HG03280 (cell line): ENCODE data around the gene TSHZ3.

Source experiments
- ATAC-seq: cut with Tn5 transposase; IDR thresholded peaks from one replicate; pipeline ENCODE4 v1.9.1; 2021; ENCODE audit warnings: mild to moderate bottlenecking, moderate library complexity; ENCODE audit not compliant: unreplicated experiment

TSHZ3 gene

GRCh38 chr19:31339411-31339810, 9.8 kb downstream of the TSHZ3 start:
- ATAC-seq = no peak

- no peak for ATAC-seq
Observed at GRCh38 chr19:31338069-31338776, 11.0 kb downstream of the TSHZ3 start.

GRCh38 chr19:31337008-31337914, 12.0 kb downstream of the TSHZ3 start:
- no peak for ATAC-seq

DNA sequence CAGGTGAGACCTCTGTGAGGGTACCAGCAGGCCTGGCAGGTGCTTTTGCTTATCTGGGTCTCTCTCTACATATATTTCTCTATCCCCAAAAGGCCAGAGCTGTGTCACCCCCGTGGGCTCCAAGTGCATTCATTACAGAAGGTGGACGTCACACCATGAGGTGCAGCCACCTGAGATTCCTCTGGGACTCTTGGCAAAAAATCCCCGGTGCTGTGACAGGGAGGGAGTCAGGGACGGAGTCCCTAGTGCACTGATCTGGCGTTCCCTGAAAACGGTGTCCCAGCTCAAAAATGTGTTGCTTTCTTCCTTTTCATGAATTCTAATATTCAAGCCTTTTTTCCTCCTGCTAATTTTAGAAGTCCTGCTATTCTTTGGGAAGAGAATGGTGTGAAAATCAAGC, 13.5 kb downstream of the TSHZ3 start:
- ATAC-seq = no peak

DNA sequence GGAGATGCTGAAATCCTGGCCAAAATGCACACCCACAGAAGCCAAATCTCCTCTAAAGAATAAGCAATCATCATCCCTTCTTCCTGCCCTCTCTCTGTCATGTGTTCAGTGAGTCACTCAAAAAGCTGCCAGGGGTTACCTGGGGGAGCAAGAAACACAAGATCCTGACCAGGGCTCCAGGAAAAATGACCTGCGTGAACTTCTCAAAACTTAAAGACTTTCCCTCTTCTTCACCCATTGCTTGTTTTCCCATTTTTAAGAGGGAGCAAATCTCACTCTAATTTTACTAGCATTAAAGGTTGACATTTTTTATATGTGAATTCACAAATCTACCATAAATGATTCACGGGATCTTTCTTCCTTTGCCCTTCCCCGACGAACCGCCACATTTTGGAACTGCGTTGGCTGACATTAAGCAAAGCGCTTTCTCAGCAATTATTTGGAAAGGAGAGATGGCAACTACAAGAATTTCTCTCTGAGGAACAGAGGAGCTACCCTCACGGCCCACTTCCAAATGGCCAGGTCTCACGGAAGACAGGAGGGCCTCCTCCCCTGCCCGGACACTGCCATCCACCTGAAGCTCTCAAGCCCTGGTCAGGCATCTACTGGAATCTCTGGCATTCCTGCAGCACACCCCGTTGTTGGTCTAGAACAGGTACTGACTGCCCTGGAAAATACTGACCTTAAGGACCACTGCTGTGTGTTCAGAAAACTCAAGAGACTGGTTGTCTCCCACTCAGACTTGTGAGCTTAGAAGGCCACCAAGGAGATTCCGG, 14.2 kb downstream of the TSHZ3 start:
- no peak for ATAC-seq

DNA sequence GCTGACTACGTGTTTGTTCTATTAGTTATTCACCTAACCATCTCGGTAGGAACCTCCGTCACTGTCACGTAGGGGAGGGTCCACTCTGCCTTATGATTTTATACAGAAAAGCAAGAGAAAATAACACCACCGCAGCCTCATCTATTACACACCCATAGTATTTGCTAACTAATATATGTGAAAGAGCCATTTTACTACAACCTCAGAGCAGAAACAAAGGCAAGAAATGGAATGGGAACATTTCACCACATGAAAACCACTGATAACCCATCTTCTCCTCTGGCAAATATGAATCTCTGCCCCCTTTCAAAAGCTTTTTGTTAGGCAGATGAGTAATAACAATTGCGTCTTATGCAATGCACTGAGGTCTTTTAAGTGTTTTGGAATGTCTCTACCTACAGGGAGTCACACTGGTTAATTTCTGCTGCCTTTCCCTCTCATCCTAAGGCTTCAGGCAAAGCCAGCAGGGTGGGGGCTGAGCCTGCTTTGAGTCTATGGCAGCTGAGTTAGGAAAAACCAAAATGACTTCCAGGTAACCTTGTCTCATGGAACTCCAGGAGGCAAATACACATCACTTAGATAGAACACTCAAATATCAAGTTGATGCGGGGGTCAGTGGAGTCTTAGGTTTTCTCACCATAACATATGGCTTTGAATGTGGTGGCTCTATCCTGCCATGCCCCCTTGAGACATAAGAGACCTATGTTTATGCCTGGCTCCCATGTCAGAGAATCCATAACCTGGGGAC, 15.0 kb downstream of the TSHZ3 start:
- no peak for ATAC-seq

DNA sequence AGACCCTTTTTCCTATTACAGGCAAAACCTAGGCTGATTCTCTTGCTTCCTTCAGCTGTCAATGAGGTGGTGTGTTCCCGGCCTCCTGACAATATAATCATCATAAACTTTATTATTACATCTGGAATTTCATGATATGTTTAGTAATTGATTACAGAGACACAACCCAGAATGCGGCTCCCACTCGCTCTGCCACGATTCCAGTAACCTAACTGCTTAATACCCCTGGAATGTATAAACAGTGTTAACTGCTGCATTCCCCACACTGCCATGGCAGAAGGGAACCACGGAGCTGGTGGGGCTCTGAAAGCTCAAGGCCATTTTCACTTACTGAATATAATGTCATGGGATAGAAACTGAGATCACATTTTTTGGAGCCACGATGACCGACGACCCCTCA, 17.1 kb downstream of the TSHZ3 start:
- ATAC-seq = no peak

DNA sequence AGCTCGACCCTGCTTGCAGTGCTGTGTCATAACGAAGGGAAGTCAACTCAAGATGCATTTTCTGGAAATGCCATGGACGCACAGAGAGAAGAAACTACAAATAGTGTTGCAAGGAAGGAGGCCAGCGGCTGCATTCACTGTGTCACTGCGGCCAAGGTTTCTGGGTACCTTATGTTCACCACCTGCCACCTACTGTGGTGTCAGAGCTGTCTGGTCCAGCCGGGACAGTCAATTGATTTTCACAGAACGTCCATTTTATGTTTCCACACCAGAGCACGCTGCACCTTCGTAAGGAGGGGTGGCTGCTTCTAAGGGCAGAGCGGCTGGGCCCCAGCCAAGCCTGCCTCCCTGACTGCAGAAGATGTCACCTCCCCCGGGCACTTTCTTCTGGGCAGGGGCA, 17.7 kb downstream of the TSHZ3 start:
- no peak for ATAC-seq

- no peak for ATAC-seq
Observed at GRCh38 chr19:31330761-31331160, 18.5 kb downstream of the TSHZ3 start.

GRCh38 chr19:31330237-31330636, 19.0 kb downstream of the TSHZ3 start:
- no peak for ATAC-seq

DNA sequence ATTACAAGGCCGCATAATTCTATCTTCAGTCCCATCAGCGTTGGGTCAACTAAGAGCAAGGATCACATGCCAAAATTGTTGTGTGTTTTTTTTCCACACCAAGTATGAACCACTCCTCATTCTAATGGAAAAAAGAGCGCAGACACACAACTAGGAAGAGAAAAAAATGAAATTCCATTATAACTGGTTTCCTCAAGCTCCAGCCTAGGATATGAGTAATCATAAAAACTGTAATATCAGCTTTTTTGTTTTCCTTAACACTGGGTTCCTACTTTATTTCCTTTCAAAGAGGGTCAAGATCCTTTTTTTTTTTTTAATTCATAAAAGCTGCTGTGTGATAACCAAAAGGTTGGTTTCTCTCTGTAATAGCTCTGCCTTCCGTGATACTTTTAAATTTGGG, 19.4 kb downstream of the TSHZ3 start:
- ATAC-seq = no peak

GRCh38 chr19:31328238-31328637, 21.0 kb downstream of the TSHZ3 start:
- ATAC-seq = no peak

GRCh38 chr19:31326329-31327028, 22.8 kb downstream of the TSHZ3 start:
- ATAC-seq = no peak

DNA sequence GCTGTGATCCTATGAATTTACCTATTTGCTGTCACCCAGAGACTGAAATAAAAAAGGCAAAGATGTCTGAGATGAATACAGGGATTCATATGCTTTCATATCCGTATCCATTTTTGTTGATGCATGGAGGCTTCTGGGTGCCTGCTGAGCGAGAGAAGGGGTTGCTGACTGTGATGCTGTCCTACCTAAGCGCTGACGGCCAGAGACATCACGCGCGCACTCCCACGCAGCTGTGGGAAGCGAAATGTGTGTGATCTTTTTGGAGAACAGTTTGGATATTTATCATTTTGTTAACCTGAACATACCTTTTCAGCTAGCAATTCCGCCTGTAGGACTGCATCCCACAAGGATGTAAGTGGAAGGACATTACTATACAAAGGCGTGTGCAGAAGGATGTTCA, 23.9 kb downstream of the TSHZ3 start:
- no peak for ATAC-seq

GRCh38 chr19:31319465-31319864, 29.8 kb downstream of the TSHZ3 start:
- no peak for ATAC-seq

DNA sequence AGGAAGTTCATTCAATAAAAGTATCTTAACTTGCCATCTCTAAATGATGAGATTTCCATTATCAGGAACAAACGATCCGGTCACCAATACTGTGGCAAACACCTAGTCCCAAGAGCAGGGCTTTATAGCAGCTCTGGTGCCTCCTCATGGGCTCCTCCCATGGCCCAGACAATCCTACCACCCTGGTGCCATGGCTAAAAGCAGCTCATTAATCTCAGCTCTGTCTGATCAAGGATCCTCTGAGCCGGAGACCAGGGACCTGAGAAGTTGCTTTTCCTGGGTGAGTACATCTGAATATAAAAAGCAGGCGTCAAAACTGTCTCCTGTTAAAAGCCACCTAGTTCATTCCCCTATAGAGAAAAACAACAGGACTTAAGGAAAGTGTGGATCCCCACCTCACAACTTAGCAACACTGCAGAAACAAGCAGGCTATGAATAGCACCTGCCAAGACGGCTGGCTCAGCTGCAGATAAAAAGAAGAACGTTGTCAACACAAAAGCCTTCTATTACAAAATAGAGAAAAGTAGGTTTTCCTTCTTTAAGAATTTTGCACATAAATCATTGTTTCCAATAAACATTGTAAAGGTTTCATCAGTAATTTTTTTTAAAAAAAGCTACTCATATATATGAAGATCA, 30.3 kb downstream of the TSHZ3 start:
- ATAC-seq = no peak

DNA sequence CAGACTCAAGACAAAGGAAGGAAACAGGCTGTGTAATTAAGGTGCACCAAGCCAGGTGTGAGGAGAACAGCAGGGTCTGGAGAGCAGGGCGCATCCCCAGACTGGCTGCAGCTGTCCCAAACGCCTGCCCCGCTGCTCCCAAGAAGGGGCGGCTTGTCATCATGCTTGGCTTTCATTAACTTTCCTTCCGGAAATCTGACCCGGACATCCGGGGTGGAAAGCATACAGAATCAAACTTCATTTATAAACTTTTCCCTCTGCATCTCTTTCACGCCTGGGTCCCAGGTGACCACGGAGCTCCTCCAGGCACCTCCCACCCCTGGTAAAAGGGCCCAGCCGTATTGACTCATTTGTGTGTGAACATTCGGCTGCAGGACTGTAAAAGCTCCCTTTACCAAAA, 31.7 kb downstream of the TSHZ3 start:
- ATAC-seq = no peak

DNA sequence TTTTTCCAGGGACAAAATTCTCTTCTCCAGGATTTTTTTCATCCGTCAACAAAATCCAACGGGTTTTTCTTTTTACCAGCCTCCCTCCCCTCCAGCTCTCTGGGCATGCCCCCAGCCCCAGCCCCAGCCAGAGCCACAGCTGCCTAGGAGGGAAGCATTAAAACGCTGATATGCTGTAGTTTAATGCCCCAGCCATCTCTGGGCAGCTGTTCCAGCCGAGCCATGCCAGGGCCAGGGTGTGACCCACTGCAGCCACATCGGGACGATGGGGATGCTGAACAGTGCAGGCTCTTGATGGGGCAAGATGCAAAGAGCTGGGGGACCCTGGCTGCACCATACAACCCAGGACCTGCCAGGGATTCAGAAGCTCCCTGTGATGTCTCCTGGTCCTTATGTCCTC, 32.1 kb downstream of the TSHZ3 start:
- no peak for ATAC-seq

DNA sequence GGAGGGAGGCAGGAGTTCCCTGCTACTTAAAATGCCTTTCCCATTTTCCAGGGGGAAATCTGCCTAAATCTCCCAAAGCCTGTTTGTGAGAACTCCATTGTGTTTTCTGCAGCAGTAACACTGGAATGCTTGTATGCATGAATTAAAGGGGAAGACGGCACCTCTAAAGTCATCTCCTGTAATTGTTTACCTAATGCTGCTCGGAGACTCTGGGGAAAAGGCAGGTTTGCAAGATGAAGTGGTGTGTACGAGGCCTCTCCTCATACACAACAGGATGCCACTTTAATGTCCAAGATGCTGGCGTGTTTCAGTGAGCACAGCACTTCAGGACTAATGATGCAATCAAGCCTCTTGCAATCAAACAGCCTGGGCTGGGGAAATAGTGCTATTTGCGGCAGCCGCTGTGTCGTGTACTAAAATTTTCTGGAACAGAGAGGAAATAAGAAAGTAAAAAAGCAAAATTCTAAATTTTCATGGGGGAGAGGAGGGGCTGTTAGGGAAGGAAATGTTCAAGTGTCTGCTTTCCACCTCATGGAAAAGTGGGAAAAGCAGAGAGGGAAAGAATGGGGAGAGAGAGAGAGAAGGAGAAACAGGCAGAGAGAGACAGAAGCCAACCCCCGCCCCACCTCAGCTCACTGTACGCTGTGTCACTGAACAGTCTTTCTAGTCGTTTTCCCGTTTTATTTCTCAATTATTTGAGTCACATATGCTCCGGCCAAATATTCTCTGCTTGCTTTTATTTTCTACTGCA, 32.9 kb downstream of the TSHZ3 start:
- ATAC-seq = no peak
